GM19023 (cell line): ENCODE measurements around the gene HOTAIR.

Source experiments
- ATAC-seq: cut with Tn5 transposase; IDR thresholded peaks from one replicate; pipeline ENCODE4 v1.9.1; 2021; ENCODE audit warnings: mild to moderate bottlenecking, moderate library complexity; ENCODE audit not compliant: unreplicated experiment

Gene HOTAIR

DNA sequence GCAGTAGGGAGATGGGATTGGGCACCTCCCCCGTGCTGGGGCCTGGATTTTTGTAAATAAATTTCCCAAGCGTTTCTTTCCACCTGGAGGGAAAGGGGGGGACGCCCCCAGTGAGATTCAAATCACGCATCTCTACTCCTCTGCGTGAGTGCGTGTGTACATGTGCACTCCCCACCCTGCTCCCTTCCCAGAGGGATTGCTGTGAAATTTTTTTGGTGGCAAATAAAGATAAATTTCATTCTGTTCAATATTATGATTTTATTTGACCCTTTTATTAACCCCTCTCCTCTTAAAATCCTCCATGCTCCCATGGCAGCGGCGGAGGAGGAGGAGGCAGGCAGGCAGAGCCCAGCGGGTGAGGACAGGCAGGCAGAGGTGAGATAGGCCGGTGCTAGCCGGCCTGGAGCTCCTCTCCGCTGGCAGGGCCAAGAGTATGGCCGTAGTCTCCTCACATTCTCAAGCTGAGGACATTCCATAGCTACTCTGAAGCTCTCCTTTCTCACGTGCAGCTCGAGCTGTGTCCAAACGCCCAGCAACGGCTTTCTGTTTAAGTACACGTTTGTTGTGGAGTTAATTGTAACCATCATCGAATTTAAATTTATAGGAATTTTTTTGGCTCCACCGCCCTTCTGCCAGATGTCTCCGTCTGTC, 1.5 kb upstream of the HOTAIR start:
- no peak for ATAC-seq

DNA sequence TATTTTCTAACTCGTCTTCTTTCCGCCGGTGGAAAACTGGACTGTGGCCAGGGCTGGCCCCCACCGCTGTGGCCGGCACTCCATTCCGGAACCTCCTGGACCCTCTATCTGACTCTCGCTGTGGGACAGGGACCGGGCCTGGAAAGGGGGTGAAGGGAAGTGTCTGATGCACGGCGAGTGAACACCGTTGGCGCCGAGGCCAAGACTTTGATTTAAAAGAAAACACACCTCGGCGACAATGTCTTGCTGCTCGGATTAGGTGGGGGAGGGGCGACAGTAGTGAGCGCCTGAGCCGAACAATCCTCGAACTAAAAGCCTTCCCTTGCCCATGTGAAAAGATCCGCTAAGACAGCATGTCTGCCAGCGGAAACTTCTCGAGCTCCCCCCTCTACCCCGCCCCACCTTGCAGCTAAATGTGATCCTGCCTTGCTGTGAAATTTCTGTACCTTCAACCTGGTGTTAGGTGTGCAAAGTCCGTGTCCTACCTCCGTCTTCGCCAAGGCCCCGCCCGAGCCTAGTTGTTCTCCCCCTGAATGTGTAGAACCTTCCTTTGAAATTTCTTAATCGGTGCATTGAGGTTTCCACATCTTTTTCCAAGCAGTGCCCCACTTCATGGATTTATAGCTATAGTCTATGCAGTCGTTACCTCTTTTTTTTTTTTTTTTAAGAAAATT, 862 bp upstream of the HOTAIR start:
- ATAC-seq = no peak

DNA sequence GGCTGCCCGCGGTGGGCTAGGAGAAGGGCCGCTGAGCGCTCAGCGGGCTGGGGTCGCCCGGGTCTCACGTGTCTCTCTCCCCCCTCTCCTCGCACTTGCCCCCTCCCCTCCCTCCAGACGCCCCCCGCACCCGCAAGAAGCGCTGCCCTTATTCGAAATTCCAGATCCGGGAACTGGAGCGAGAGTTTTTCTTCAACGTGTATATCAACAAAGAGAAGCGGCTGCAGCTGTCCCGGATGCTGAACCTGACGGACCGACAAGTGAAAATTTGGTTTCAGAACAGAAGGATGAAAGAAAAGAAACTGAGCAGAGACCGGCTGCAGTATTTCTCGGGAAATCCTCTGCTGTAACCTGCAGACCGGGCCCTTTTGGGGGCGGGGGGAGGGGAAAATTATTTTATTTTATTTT, 314 bp upstream of the HOTAIR start:
- ATAC-seq = no peak

DNA sequence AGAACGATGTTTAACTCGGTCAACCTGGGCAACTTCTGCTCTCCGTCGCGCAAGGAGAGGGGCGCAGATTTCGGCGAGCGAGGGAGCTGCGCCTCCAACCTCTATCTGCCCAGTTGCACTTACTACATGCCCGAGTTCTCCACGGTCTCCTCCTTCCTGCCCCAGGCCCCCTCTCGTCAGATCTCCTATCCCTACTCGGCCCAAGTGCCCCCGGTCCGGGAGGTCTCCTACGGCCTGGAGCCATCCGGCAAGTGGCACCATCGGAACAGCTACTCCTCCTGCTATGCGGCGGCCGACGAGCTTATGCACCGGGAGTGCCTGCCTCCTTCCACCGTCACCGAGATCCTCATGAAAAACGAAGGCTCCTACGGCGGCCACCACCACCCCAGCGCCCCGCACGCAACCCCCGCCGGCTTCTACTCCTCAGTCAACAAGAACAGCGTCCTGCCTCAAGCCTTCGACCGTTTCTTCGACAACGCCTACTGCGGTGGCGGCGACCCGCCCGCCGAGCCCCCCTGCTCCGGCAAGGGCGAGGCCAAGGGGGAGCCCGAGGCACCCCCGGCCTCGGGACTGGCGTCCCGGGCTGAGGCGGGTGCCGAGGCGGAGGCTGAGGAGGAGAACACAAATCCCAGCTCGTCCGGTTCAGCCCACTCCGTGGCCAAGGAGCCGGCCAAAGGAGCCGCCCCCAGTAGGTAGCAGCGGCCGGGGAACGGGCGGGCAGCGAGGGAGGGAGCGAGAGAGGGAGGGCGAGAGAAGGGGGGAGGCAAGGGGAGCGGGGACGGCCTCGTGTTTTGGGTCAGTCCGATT, 1.3 kb downstream of the HOTAIR start:
- no peak for ATAC-seq

DNA sequence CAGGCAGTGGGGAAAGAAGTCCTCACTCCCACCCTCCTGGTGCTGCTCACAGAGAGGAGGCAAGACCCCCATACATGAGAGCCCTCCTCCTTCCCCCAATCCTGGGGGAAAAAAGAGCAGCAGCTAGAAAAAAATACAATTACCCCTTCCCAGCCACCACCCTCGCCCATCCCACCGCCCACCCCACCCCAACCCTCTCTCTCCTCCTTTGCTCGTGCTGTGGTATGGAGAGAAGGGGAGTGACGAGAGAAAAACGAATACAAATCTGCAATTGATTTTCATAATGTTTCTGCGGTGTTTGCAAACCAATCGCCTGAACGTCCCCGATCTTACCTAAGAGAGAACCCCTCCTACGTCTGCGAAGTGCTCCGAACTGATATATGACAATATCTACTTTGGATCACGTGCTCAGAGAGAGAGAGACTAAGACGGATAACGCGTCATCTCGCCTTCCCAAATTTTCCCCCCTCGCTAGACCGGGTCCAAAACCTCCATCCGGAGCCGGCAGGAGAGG, 2.0 kb downstream of the HOTAIR start, which contains the start of gene HOXC11:
Gene HOXC11 (plus strand): TSS at position 405 of the 514 bp plus-strand sequence. CDS start 116 bp downstream, outside the sequence.
- ATAC-seq = no peak

DNA sequence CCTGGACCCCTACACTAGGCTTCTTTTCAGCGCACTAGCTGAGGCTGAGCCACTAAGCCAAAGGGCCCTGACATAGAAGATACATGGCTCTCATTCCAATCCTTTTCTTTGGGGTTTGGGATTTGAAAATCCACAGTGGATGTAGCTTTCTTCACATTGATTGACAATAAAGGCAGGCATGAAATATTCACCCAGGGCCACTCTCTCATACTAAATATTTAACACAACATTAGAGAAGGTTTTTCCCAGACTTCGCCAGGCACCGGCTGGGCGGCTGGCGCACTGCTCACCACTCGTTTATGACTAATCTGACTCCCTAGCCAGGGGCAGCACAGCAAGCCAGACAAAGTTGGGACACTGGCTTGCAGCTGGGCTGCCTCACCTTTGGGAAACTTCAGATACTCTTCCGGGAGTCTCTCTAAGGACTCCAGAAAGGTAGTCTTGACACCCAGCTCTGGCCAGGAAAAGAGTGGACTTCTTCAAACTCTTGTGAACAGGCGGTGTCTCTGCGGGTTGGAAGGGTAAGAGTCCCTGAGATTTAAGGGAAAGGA, 2.5 kb downstream of the HOTAIR start:
- no peak for ATAC-seq

DNA sequence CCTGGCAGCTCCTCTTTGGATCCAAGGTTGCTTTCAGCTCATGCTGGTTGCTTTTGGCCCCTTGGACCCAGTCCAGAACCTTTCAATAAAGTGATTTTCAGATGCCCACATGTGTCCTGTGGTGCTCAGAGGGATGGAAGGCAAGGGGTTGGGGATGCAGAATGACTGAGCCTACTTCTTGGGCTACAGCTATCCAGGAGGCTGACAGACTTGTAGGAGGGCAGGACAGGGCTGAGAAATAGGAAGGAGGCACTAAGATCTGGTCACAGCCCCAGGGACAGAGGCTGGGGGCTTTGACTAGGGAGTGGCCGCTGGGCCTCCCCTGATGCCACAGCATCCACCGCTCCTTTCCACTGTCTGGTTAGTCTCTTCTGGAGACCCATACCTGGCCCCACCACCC, 3.1 kb downstream of the HOTAIR start:
- no peak for ATAC-seq

DNA sequence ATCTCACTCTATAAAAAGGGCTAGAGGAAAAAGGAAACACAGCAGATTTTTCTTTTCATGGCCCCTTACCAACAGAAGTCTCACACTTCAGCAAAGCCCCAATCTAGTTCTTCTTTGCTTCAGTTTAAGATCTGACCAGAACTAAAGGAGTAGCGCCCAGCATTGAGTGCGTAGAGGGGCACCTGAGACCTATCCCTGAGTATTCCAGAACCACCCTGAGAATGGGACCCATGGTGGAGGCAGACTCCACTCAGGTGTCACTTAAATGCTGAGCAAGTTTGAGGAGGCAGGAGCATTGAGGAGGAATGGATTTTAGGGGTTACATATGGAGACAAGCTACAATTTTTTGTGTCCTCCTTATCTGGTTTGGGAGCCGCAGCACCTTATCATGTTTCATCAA, 3.6 kb downstream of the HOTAIR start:
- ATAC-seq = no peak

DNA sequence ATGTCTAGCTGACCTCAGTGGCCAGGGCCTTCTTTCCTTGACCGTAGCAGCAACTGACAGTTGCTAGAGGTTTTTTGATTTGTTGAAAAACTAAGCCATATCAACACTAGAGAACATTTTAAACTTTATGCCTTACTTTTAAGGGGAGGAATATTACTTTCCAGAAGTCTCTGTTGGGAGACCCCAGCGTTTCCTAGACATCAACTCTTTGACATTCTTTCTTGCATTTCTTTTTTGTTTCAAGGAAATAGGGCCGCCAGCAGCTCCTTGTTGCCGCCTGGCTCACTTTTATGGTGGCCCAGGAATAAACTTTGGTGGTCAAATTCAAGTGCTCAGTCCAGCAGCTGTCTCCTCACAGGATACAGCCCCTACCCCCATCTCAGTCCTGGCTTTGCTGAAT, 4.3 kb downstream of the HOTAIR start:
- no peak for ATAC-seq

DNA sequence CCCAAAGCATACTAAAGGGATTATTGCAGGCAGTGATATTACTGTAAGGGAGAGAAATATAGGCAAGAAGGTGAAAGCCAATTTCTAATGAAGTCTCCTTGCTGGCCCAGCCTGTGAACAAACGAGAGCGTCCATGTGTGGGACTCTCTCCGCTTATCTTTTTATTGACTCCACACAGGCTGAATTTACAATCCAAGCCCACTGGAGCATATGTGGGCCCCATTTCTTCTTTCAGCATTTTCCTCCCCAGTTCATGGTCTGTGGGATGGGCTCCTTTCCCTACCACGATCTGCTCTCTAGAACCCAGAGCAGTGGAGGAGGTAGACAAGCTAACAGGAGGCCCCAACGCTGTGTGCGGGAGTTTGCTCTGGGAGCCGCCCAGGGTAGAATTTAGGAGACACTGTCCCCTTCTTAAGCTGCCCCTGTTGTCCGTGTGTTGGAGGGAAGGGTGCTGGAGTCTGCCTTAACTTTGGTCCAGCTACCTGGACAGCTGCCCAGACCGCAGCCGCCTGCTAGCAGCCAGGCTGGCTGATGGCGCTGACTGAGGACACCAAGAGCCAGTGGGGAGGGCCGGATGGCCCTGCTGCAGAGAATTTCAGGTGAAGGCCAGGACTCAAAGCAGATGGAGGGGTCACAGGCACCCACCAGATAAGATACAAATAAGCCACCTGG, 5.0 kb downstream of the HOTAIR start:
- no peak for ATAC-seq

DNA sequence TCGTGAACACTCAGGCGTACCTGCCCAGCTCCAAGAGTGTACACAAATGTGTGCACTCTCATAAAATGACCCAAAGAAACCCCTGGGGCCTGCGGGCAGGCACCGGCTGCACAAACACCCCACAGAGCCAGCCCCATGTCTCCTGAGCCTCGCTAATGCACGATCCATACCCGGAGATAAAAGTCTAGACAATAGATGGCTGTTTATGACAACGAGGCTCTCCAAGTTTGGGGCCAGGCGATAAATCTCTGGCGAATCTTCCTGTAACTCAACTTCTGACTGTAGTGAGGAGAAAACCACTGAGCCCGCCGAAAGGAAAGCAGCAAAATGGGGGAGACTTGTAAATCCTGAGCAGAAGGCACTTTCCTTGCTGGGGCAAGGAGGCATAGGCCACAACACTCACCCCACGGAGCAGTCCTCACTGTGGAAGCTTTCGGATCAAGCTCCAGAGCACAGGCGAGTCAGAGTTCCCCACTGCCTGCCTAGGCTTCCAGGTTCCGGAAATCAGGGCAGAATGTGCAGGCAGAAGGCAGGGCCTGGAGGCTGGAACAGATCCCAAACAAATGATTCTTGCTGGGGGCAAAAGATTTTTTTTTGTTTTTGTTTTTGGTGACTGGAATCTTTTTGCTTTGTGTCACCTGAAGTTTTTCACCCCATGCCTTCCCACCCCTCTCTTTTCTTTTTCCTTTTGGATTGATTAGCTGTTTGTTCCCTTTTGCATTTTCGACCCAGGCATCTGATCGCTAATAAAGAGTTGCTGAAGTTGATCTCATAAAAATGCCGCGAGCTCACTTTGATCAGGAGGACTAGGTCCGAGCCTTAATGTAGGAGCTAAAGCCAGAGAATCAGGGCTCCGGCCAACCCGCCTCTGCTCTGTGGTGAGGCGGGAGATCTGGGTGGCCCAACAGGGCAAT, 6.3 kb downstream of the HOTAIR start:
- ATAC-seq = no peak

DNA sequence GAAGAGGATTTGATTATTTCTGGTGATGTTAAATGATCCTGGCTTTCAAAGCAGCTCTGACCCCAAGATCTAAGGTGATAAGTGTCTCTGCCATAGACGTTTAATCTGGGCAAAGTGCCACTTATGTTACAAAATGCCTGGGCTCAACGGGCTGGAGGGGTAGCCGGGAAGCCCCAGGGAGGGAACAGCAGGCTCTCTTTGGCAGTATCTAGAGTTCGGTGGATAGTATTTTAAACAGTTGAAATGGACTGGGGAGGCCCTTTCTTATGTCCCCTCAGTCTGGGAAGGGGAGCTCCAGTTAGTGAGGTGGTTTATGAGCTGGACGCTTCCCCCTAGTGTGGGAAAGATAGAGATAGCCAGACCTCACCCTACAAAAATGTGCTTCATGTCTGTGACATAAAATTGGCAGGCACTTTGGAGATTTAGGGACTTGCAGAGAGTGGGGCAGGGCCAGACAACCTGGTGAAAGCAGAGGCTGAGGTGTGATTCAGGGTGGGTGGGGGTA, 7.3 kb downstream of the HOTAIR start:
- ATAC-seq = no peak

DNA sequence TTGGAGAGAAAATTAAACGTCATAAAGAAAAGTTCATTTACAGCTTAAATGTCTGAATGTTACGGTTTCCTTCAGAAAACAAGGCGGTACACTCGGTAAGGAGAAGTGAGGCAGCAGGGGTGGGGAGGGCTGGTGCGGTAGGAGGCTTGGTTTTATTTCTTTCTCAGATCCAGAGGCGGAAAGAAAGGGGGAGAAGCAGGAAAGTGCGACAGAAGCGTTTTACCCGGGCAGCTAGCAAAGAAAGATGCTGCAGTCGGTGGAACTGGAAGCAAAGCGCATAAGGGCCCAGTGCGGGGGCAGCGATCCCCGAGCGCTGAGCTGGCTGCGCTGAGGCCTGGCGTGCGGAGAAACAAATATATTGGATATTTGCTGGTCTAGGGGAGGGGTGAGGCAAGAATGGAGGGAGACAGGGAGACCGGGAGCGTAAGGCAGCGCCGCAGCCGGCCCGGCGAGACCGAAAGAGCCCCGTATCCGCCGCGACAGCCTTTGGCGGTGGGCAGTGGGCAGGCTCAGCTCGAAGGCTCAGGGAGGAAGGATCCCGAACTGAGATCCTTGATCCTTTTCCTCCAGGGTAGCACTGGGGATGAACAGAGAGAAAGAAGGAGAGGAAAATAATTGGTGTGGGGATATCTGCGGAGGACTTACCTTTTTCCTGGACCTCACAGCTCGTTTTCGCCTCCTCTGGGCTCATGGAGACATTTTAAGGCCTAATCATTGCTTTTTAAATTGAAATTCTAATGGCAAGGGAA, 8.2 kb downstream of the HOTAIR start:
- no peak for ATAC-seq

DNA sequence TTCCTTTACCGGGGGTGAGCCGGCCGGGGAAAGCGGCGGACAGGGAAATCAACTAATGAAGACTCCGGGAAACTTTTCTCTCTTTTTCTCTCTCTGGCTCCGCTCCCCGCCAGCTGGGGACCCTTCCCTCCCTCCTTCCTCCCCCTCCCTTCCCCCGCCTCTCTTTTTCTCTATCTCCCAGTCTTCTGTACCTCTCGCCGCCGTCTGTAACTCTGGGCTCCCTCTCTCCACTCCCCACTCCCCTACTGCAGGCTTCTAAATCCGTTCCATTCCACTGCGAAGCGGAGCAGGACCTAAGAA, 8.7 kb downstream of the HOTAIR start:
- no peak for ATAC-seq

DNA sequence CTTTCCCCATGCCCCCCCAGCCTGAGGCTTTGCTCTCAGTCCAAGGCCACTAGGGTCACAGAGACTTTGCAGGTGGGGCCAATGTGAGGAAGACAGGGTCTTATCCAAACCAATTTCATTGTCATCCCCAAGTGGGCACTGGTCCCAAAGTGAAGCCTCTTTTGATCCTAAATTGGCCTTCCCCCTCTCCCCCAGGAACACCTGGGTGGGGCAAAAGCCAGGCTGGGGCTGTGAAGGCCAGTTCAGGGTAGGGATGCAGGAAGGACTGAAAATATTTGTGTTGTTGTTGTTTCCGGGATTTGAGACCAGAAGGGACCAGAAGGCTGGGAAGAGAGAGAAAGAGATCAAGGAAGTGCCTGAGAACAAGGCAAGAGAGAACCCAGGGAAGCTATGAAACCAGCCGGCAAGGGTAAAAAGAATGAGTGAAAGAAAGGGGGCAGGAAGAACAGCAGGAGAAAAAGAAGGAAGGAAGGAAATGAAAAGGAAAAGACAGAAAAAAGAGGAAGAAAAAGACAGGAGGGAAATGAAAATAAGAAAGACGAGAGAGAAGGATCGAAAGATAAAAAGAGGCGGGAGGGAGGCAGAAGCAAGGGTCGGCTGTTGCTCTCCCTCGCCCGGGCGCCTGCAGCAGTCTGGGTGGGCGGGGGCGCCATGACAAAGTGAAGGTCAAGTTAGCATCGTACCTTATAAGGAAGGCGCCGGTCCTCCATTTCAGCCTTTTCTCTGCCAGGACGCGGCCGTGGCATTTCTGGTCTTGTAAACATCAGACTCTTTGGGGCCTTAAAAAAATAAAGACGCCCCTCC, 9.3 kb downstream of the HOTAIR start:
- ATAC-seq = no peak

DNA sequence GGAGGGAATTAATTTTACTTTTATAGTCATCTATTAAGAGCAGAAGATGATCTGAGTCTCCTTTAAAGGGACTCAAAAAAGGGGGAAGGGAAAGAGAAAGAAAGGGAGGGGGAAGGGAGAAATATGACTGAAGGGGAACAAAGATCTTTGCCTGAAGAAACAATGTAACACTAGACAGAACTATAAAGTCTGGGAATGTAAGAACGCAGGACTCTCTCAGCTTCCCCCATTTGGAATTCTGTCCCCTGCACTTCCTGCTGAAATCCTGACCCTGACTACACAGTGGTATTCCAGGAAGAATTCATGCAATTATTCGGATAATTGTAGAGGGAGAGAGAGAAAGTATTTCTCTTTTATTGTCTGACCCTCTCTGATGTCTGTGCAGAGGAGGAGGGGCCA, 10.4 kb downstream of the HOTAIR start:
- ATAC-seq = no peak

DNA sequence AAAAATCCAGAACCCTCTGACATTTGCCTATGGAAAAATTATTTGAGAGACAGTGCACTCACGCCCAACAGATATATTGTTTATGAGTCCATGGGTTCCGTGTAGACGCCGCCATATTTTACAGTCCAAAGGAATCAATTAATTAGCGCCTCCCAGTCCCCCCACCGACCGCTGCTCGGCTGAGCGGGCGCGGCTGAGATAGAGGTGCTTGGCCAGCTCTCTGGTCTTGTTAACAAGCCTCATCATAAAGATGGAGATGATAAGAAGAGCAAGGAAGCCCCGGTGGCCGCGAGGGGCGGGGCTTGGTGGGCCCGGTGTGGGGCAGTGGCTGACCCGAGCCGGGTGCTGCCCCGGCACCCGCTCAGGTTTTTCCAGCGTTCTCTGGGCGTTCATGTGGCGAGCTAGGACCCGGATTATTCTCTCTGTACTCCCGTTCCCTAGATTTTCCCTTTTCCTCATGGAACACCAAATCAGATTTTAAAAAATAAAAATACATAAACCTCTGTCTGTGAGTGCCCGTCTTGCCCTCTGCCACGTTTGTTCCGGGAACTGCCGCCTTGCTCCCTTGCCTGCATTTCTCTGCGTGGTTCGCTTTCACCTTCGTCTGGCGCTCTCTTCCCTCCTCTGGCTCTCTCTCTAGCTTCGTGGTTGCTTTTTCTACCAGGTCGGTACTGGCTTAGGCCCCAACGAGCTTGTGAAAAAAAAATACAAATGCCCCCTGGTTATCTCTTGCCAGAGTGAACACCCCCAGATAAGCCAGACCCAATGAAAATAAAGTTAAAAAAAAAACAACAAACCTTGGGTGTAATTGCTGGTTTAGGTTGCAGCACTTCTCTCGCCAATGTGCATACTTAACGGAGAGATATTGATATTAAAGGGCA, 11.1 kb downstream of the HOTAIR start:
- no peak for ATAC-seq
